H1 (cell line): ENCODE data around the gene RUNX1. TPM values are rescaled to one million over a fixed set of nuclear protein-coding genes. Genes with fewer than 3 reads are reported as not detected.

ENCODE experiments used
- HDAC6 ChIP-seq: IDR thresholded peaks from one replicate; pipeline ENCODE4 v1.7.1; 2012; ENCODE audit warnings: low read depth, mild to moderate bottlenecking, inconsistent platforms, low read length, moderate library complexity
- RAD21 ChIP-seq, 2 experiments: IDR thresholded peaks in 1 of 2; conservative IDR thresholded peaks in 1 of 2; 2 replicates each; pipeline ENCODE4 v1.6.1; 2011; ENCODE audit warnings: low read depth in 2 of 2, low read length in 2 of 2, improper control_type of control experiment in 1 of 2, inconsistent platforms in 1 of 2, mild to moderate bottlenecking in 1 of 2, moderate library complexity in 1 of 2
- polyA plus RNA-seq, 7 experiments: library from polyadenylated mRNA; depleted of rRNA in 3 of 7; stranded (reverse) in 5 of 7; unstranded in 2 of 7; fragments of >200 nt in 5 of 7; fragments of 200-250 nt in 2 of 7; gene quantifications; 1 replicate in 5 of 7; 2 replicates in 1 of 7; 4 replicates in 1 of 7; pipeline versions ENCODE4 v1.2.1 to v1.2.3, GENCODE V29; 2011 to 2013; ENCODE audit warnings: missing spikeins in 2 of 7, mixed read lengths in 2 of 7
- total RNA-seq: library from RNA; stranded (reverse); fragmentation: NEBNext Ultra II Directional; extraction: Animal tissue kit (Norgen Biotek cat#: 25700); gene quantifications from 2 replicates; pipeline ENCODE4 v1.2.1, GENCODE V29; 2021
- TF ChIP-seq, protein P1 (sequence below): fragments of 300-600 bp; sonication (generic); IDR thresholded peaks from 2 replicates; pipeline ENCODE4 v1.7.1; 2012; ENCODE audit warnings: low read length, moderate library complexity, mild to moderate bottlenecking, inconsistent platforms; ENCODE audit not compliant: insufficient replicate concordance
- TF ChIP-seq, protein P2 (sequence below), 3 experiments: IDR thresholded peaks; 1 replicate in 2 of 3; 2 replicates in 1 of 3; pipeline versions ENCODE4 v1.5.1 to v1.6.1; 2011; ENCODE audit warnings: low read length in 3 of 3, mild to moderate bottlenecking in 3 of 3, inconsistent platforms in 2 of 3, low read depth in 1 of 3, moderate library complexity in 1 of 3; ENCODE audit not compliant: insufficient read depth in 1 of 3; ENCODE audit errors: control extremely low read depth in 1 of 3

Gene RUNX1
- total and polyA plus RNA-seq, 2 of the 8 experiments (the other 6 are each of a cell fraction or from before 2014, with no cell fraction given): 0.20 to 0.60 TPM

DNA sequence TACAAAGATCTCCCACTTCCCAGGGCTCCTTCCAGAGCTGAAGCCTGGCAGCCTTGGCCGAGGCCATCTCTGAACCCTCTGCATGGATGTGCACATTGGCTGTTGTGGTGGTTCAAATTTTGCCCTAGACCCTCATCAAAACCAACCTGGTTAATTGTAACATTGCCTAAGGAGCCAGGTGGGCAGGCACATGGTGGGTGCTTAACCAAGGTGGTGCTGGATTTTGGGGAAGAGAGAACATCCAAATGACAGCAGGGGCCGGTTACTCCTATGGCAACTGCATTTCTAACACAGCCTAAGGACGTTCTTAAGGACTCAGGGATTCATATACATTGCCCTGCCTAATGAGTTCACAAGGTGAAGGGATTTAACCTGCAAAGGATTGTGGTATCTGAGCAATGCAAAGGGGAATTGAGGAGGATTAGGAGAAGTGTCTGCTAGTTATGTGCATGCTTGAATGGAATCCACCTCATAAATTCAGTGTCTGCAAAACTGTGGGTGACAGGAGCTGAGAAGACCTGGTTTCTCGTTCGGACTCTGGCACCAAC is 10.3 kb downstream of the RUNX1 start (continued):
- TF ChIP-seq, protein P1, sequence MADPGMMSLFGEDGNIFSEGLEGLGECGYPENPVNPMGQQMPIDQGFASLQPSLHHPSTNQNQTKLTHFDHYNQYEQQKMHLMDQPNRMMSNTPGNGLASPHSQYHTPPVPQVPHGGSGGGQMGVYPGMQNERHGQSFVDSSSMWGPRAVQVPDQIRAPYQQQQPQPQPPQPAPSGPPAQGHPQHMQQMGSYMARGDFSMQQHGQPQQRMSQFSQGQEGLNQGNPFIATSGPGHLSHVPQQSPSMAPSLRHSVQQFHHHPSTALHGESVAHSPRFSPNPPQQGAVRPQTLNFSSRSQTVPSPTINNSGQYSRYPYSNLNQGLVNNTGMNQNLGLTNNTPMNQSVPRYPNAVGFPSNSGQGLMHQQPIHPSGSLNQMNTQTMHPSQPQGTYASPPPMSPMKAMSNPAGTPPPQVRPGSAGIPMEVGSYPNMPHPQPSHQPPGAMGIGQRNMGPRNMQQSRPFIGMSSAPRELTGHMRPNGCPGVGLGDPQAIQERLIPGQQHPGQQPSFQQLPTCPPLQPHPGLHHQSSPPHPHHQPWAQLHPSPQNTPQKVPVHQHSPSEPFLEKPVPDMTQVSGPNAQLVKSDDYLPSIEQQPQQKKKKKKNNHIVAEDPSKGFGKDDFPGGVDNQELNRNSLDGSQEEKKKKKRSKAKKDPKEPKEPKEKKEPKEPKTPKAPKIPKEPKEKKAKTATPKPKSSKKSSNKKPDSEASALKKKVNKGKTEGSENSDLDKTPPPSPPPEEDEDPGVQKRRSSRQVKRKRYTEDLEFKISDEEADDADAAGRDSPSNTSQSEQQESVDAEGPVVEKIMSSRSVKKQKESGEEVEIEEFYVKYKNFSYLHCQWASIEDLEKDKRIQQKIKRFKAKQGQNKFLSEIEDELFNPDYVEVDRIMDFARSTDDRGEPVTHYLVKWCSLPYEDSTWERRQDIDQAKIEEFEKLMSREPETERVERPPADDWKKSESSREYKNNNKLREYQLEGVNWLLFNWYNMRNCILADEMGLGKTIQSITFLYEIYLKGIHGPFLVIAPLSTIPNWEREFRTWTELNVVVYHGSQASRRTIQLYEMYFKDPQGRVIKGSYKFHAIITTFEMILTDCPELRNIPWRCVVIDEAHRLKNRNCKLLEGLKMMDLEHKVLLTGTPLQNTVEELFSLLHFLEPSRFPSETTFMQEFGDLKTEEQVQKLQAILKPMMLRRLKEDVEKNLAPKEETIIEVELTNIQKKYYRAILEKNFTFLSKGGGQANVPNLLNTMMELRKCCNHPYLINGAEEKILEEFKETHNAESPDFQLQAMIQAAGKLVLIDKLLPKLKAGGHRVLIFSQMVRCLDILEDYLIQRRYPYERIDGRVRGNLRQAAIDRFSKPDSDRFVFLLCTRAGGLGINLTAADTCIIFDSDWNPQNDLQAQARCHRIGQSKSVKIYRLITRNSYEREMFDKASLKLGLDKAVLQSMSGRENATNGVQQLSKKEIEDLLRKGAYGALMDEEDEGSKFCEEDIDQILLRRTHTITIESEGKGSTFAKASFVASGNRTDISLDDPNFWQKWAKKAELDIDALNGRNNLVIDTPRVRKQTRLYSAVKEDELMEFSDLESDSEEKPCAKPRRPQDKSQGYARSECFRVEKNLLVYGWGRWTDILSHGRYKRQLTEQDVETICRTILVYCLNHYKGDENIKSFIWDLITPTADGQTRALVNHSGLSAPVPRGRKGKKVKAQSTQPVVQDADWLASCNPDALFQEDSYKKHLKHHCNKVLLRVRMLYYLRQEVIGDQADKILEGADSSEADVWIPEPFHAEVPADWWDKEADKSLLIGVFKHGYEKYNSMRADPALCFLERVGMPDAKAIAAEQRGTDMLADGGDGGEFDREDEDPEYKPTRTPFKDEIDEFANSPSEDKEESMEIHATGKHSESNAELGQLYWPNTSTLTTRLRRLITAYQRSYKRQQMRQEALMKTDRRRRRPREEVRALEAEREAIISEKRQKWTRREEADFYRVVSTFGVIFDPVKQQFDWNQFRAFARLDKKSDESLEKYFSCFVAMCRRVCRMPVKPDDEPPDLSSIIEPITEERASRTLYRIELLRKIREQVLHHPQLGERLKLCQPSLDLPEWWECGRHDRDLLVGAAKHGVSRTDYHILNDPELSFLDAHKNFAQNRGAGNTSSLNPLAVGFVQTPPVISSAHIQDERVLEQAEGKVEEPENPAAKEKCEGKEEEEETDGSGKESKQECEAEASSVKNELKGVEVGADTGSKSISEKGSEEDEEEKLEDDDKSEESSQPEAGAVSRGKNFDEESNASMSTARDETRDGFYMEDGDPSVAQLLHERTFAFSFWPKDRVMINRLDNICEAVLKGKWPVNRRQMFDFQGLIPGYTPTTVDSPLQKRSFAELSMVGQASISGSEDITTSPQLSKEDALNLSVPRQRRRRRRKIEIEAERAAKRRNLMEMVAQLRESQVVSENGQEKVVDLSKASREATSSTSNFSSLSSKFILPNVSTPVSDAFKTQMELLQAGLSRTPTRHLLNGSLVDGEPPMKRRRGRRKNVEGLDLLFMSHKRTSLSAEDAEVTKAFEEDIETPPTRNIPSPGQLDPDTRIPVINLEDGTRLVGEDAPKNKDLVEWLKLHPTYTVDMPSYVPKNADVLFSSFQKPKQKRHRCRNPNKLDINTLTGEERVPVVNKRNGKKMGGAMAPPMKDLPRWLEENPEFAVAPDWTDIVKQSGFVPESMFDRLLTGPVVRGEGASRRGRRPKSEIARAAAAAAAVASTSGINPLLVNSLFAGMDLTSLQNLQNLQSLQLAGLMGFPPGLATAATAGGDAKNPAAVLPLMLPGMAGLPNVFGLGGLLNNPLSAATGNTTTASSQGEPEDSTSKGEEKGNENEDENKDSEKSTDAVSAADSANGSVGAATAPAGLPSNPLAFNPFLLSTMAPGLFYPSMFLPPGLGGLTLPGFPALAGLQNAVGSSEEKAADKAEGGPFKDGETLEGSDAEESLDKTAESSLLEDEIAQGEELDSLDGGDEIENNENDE: no peak
- TF ChIP-seq RAD21 (IDR thresholded peaks at IDR 0.05 in 1 of 2, conservative IDR thresholded peaks at IDR 0.05 in 1 of 2; ENCODE audit: low read depth in 2 of 2, low read length in 2 of 2) (no peak), HDAC6 (no peak)
- TF ChIP-seq, protein P2, sequence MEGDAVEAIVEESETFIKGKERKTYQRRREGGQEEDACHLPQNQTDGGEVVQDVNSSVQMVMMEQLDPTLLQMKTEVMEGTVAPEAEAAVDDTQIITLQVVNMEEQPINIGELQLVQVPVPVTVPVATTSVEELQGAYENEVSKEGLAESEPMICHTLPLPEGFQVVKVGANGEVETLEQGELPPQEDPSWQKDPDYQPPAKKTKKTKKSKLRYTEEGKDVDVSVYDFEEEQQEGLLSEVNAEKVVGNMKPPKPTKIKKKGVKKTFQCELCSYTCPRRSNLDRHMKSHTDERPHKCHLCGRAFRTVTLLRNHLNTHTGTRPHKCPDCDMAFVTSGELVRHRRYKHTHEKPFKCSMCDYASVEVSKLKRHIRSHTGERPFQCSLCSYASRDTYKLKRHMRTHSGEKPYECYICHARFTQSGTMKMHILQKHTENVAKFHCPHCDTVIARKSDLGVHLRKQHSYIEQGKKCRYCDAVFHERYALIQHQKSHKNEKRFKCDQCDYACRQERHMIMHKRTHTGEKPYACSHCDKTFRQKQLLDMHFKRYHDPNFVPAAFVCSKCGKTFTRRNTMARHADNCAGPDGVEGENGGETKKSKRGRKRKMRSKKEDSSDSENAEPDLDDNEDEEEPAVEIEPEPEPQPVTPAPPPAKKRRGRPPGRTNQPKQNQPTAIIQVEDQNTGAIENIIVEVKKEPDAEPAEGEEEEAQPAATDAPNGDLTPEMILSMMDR (IDR thresholded peaks at IDR 0.05; ENCODE audit: control extremely low read depth in 1 of 3, insufficient read depth in 1 of 3, low read depth in 1 of 3, low read length in 3 of 3): no peak
